ENCODE measurements around the gene CIDEC. TPM values are rescaled to one million over a fixed set of nuclear protein-coding genes. Genes with fewer than 3 reads are reported as not detected.

The CIDEC gene
- total RNA-seq, 1 donor from 2014 or later: not detected

Other genes with a start within 250 kb of the CIDEC start
- 45.3 and 57.7 TPM in 2 replicates for gene MTMR14, start 230.7 kb downstream of the CIDEC start, total RNA-seq
- under 0.01 TPM in 1 of 2 replicates, not detected in the other for gene CPNE9, start 176.4 kb downstream of the CIDEC start, total RNA-seq
- 10.5 and 18.7 TPM in 2 replicates for gene BRPF1, start 148.5 kb downstream of the CIDEC start, total RNA-seq
- 13.7 and 18.8 TPM in 2 replicates for gene OGG1, start 130.3 kb downstream of the CIDEC start, total RNA-seq
- 21.4 and 25.1 TPM in 2 replicates for gene CAMK1, start 110.3 kb downstream of the CIDEC start, total RNA-seq
- 19.0 and 25.4 TPM in 2 replicates for gene TADA3, start 87.8 kb downstream of the CIDEC start, total RNA-seq
- 247 and 251 TPM in 2 replicates for gene ARPC4, start 87.2 kb downstream of the CIDEC start, total RNA-seq
- 2.2 and 5.8 TPM in 2 replicates for gene TTLL3, start 70.0 kb downstream of the CIDEC start, total RNA-seq
- gene RPUSD3, start 36.2 kb downstream of the CIDEC start, total RNA-seq: 15.9 TPM in 2 replicates
- gene JAGN1, start 10.4 kb upstream of the CIDEC start, total RNA-seq: 25.1 and 28.8 TPM in 2 replicates
- gene IL17RE, start 22.6 kb upstream of the CIDEC start, total RNA-seq: under 0.01 TPM in 2 replicates
- 11.5 and 17.4 TPM in 2 replicates for gene IL17RC, start 36.8 kb upstream of the CIDEC start, total RNA-seq
- 19.8 and 60.9 TPM in 2 replicates for gene CRELD1, start 53.6 kb upstream of the CIDEC start, total RNA-seq
- 0.44 and 0.60 TPM in 2 replicates for gene PRRT3, start 72.2 kb upstream of the CIDEC start, total RNA-seq
- 35.3 and 59.5 TPM in 2 replicates for gene EMC3, start 106.6 kb upstream of the CIDEC start, total RNA-seq
- gene FANCD2, start 146.2 kb upstream of the CIDEC start, total RNA-seq: 5.8 and 11.6 TPM in 2 replicates
- gene FANCD2OS, start 228.0 kb upstream of the CIDEC start, total RNA-seq: not detected in 2 replicates
- gene BRK1, start 235.4 kb upstream of the CIDEC start, total RNA-seq: 113 and 126 TPM in 2 replicates